HG03280 (cell line): Measurements from ENCODE around the gene TBC1D2.
"Not testable (repeated sequence)": the region's sequence is repeated elsewhere in the genome, so short reads cannot be mapped to it uniquely, and the experiment has no call there.

ENCODE experiments used
- ATAC-seq: cut with Tn5 transposase; IDR thresholded peaks from one replicate; pipeline ENCODE4 v1.9.1; 2021; ENCODE audit warnings: mild to moderate bottlenecking, moderate library complexity; ENCODE audit not compliant: unreplicated experiment

The TBC1D2 gene

DNA sequence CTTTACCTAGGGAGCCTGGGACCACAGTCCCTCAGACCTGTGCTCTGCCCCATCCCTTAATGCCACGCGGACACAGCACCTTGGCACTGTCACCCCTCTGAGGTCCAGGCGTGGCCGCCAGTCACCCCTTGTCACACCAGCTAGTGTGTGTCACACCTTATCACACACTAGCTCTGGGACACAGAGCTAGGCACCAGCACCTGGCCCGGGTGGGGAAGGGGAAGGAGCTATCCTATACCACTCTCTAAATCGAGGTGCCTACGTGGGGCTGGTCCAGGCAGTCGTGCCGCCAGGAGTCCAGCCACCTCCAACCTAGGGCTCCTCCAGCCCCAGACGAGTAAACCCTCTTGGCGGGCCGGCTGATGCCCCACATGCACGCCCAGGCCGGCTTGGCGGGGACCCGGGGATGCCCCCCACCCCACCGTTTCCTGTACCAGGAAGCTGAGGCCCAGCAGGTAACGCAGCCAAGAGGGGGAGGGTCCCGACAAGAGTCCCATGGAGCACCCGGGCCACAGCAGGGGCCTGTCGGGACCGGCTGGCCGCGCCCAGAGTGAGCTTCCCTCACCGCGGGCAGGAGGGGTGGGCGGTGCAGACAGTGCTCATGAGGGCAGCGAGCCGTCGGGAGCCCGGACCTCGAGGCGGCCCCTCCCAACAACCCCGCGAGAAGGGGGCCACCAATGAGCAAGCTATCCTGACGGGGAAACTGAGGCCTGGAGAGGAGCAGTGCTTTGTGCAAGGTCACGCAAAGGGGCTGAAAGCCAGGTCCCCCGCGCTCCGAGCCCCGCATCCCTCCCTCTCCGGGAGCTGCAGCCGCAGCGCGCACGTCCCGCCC lies 63.6 kb downstream of the TBC1D2 start:
- ATAC-seq = peak; percentile 19

DNA sequence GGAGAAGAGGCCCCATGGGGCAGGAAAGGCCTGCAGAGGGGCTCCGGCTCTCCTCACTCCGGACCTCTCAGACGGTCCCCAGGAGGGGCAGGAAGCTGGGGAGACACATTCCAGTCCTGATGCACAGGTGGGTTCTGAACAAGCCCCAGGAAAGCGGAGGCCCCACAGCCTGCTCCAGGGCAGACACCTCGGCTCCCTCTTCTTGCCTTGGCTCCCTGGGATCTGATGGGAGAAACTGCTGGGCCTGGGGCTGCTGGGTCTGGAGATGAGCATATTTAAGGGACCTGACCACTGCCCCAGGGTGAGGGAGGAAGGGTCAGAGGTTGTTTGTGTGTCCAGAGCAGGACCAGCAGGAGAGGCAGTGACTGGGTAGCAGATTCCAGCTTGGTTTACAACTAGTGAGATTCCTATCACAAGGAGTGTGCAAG lies 64.3 kb downstream of the TBC1D2 start:
- no peak for ATAC-seq

DNA sequence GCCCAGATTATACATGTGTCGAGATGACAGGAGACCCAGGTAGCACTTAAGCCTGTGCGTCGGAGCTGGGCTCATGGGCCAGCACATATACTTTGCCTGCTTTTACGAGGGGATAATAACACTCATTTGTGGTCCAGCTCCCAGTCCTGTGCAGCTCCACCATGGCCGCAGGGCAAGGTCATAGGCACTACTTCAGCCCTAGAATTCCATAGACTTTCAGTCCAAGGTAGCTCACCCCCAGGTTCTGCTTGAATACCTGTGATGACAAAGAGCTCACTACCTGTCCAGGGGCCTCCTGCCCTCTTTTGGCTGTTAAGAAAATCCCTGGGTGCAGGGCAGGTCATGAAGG lies 64.7 kb downstream of the TBC1D2 start:
- no peak for ATAC-seq

DNA sequence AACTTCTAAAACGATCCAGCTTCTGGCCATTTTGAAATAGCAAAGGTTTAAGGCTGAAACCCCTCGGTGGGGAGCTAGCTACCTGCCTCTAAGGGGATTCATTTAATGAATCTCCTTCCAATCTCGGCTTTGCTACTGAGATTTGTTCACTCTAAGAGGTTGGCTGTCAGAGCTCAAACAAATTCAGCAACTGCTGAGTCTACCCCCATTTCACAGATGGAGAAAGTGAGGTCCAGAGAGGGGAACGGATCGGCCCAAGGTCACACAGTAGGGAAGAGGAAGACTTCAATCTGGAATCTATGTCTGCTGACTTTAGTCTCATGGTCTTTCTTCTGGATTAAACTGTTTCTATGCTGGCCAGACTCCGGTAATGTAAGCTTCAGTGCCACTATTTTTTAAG lies 66.0 kb downstream of the TBC1D2 start:
- no peak for ATAC-seq

DNA sequence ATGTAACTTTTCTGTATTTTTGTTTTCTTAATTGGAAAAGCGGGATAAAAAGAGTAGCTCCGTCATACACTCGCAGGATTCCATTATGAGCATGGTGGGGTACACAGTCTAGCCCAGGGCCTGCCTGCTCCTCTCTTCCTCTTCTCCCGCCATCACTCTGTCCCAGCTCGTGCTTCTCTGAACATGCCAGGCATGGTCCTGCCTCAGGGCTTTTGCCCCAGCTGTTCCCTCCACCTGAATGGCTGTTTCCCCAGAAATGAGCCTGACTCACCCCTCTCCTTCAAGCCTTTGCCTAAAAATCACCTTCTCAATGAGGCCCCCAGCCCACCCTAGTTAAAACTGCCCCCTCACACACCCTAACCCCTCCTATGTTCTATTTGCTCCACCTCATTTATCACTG lies 67.5 kb downstream of the TBC1D2 start:
- no peak for ATAC-seq

DNA sequence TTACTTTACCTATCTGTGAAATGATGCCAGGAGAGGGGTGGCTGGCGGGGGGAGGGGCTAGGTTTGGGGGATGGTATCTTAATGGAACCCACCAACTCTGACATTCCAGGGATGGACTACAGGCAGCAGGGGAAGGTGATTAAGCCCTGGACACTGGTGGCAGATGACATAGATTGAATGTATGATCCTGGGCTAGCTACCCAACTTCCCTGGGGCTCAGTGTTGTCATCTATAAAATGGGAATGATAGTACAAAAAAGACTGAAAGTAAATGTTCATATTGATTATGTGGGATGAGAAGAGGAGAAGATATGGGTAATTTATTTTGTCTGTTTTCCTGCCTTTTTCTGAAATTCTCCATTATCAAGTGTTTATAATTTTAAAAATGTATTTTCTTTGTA lies 69.2 kb downstream of the TBC1D2 start:
- no peak for ATAC-seq

DNA sequence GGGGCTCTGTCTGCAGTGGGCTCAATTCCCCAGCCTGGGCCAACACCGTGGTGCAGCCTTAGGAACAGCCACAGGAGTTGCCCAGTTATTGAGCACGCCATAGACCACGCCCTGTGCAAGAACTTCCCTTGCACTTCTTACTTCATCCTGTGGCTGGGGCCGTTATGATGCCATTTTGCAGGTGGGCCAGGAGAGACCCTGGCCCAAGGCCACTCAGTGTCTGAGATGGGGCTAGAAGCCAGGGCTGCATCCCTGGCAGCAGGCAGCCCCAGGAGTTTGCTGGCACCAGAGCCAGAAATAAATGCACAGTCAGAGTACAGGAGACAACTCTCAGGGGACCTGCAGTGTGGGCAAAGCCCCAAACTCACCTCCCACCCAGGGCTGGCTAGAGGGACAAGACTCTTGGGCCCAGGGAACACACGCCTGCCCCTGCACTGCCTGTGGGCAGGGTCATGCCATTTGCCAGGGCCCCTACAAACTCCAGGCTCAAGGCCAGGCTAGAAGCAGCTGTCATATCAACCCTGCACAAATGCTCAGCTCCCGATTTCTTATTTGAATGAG lies 69.8 kb downstream of the TBC1D2 start:
- ATAC-seq = no peak

DNA sequence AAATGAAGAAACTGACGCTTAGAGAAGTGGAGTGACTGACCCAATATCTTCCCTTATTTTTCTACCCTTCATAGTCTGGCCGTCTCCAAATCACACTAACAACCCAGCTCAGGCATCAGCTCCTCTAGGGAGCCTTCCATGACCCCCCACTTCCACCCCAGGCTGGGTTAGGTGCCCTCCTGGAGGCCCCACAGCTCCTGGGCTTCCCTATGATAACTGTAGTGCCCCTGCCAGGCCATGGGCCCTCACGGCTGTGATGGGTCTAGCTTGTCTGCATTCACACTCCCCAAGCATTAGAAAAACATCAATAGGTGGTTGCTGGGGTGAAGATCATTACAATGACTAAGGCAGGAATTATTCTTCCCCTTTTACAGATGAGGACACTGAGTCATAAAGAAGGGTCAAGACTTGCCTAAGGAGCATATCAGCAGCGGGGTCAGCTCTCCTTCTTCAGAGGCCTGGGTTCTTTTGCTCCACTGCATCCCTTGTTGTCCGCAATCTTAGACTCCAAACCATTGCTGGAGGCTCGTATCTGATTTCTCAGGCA lies 70.4 kb downstream of the TBC1D2 start:
- no peak for ATAC-seq

DNA sequence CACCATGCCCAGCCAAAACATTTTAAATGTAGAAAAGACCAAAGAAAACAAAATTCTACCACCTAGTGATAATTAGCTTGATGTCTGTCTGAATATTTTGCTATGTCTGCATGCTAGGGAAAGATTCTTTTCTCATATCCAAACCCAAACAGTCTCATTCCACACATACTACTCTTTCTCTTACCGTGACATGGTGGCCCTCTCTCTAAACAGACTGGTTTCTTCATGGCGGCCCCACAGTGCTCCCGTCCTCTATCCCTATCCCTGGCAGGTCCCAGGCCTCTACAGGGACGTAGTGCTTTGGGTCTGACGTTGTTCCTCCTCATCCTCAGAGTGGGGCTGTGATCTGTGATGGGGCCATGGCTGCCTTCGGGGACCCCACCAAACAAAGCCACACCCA lies 71.1 kb downstream of the TBC1D2 start:
- no peak for ATAC-seq

DNA sequence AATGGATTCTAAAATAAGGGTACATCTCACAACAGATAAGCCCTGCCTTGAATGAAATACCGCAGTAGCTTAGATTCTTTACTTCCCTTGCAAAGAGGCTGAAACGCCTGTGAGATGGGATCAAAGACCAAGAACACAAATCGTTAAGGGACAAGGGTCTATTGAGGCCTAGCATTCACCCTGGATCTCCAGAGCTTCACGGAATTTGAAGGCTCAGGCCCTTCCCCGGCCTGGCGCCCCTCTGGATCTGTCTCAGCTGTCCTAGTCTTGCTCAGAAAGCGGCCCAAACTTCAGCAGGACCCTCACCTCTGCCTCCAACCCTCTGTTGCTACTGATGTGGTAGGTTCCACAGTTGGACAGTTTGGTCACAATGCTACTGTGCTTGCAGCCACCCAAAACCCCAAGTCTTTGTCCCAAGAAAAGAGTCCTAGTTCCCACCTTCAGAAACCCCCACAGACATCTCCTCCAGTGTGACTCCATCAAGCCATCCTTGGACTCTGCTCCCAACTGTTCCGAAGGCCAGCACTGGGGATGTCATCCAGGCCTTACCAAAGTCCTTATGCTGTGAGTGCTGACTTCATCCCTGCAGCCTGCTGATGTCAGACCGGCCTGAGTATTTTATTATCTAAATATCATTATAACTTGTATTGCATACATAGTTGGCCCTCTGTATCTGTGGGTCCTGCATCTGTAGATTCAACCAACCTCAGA lies 72.4 kb downstream of the TBC1D2 start:
- ATAC-seq = no peak

DNA sequence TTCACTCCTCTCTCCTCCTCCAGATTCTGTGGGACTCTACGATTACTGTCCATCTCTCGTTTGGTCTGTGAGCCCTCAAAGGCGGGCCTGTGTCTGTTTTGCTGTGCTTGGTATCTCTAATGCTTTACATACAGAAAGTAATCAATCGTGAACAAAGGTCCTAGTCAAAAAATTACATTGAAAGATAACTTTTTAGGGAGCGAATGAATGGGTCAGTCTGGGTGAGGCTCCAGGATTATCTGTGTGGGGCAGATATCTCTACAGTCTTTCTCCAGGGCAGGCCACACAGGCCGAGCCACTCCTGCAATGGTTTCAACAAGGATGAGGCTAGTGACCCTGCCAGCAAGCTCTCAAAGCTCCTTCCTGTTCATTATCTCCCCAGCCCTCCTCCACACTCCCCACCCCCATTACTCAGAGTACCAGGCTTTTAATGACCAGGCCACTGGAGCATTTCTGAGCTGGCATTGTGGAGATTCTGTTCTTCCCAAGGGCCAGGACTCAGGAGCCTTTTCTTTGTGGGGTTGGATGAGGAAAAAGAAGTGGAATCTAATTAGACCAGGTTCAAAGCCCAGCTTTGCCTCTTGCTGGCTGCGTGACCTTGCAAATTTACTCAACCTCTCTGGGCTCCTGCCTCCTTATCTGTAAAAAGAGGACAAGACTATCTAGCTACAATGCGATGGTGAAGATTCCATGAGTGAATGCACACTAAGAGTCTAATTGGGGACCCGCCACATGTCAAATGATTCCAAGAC lies 73.2 kb downstream of the TBC1D2 start:
- no peak for ATAC-seq

DNA sequence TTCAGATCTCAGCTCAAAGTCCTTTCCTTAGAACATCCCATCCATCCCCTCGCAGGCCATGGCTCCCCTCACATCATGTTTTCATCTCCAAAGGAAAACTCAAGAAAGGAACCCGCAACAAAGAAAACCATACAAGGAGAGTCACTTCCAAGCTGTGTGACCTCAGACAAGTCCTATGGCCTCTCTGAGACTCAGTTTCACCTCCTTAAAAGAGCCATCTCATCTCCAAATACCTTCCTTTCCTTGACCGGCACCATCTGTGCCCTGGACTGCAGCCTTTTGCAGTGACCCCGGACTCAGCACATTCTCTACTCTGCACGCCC lies 73.7 kb downstream of the TBC1D2 start:
- no peak for ATAC-seq

DNA sequence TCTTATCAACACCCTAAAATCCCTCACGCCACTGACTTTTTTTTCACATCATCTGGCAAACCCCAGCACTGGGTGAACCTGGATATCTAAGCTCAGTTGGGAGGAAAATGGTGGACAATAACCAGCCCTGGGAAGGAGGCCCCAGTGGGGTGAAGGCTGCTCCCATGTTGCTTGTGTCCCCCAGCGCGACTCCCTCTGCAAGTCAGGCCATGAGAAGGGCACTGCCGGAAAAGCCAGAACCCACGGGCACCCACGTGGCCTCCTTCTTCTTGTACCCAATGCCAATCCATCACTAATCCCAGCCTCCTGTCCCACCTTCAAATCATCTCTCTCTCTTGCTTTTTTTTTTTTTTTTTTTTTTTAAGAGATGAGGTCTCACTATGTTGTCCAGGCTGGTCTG lies 74.5 kb downstream of the TBC1D2 start:
- ATAC-seq = no peak

DNA sequence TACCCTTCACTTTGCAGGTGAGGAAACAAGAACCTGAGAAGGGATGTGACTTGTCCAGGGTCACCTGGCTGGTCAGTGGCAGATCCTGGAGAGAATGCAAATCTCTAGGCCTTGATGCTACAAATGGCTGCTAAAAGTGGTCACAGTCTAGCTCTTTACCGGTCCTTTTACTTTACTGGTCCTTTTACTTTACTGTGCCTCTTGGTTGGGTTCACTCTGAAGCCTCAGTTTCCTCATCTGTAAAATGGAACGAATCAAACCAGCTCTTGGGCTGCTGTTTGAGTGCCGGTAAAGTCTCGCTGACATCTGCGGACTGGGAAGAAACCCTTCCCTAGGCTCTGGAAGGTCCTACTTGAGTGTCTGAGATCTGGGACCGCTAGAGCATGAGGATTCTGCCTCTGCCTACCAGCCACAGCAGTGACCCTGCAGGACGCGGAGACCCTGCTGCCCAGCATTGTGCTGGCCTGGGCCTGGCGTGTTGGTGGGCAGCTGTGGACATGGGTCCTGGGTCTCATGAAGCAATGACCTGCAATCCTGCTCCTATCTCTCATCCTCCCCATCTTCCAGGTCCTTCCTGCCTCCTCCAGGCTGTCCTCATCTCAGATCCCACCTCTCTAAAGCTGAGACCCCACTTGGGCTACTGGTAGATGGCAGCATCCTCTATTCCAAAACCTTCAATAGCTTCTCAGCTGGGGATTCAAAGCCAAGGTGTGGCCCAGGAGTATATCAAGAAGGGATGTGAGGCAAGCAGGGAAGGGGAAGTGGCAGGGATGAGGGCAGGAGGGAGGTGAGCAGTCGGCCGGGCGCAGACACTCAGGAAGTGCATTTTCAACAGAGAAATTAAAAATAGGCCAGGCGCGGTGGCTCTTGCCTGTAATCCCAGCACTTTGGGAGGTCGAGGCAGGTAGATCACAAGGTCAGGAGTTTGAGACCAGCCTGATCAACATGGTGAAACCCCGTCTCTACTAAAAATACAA lies 76.3 kb downstream of the TBC1D2 start:
- no peak for ATAC-seq

DNA sequence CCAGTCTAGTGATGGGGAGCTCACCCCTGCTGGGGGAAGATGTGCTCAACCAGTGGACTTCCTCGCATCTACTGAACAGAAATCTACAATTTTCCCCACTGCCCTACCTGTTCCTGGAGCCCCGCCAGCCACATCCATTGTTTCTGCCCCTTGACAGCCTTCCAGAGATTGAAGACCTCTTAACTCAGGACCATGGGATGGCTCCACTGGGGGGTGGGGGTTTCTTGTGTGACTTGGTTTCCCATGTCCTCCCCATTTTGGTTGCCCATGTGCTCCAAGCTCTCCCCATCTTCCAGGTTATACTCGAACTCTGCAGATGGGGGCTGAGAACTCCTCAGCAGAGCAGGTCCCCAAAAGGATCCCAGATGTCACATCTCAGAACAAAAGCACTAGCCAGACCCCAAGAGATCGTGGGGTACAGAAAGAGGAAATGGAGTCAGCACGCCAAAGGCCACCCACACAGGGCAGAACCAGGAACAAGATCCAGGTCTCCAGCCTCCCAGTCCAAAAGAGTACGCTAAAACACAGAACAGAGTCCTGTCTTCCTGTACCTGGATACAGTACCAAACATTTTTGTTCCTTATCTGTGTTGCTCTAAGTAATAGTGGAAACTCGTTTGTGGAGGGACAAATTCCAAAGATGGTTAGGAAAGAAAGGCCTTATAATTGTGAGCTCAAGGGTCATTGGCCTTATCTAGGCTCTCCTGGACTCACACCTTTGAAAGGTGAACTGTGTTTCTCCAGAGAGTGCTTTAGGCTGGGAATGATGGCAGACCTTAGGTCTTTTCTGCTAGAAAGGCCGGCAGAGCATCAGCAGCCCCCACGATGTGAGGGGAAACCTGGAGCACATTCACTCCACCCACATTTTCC lies 78.8 kb downstream of the TBC1D2 start:
- no peak for ATAC-seq

DNA sequence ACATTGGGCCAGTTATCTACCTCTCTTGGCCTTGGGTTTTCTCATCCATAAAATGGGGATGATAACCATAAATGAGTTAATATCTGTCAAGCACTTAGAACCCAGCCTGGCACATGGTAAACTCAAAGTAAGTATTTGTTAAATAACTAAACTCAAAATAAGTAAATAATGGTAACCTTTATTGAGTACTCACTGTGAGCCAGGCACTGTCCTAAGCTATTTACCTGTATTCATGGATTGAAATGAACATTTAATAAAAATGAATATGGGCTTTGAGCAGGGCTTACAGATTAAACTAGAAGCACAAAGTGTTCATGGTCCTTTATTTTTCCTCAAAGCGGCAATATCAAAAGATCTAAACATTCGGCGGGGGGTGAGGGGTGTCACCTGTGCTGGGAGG lies 79.7 kb downstream of the TBC1D2 start:
- no peak for ATAC-seq

DNA sequence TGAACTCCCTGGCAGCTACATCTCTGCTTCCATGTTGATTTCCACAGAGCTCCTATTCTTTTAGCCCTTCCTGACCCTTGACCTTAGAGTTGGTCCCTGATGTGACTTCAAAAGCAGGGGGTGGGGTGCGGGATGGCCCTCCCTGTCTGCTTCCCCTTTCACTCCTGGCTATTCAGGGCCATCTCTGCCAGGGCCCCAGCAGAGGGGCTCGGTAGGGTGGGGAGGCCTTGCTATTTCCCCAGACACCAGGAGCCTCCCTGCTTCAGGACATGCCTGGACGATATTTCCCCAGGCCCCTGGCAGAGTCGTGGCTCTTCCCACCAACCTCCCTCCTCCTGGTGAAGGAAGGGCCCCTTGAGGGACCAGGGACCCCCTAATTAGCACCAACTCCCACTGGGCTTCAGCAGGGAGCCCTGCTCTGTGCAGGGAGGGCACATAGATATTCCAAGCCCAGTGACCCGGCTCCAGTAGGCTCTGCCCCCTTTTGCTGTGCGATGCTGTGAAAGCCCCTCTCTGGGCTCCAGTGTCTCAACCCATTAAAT lies 80.3 kb downstream of the TBC1D2 start:
- no peak for ATAC-seq

DNA sequence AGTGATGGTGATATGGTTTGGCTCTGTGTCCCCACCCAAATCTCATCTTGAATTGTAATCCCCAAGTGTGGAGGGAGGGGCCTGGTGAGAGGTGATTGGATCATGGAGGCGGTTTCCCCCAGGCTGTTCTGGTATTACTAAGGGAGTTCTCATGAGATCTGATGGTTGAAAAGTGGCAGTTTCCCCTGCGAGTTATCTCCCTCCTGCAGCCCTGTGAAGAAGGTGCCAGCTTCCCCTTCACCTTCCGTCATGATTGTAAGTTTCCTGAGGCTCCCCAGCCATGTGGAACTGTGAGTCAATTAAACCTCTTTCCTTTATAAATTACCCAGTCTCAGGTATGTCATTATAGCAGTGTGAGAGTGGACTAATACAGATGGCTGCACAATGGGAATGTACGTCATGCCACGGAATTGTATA lies 80.9 kb downstream of the TBC1D2 start:
- ATAC-seq = not testable (repeated sequence)

DNA sequence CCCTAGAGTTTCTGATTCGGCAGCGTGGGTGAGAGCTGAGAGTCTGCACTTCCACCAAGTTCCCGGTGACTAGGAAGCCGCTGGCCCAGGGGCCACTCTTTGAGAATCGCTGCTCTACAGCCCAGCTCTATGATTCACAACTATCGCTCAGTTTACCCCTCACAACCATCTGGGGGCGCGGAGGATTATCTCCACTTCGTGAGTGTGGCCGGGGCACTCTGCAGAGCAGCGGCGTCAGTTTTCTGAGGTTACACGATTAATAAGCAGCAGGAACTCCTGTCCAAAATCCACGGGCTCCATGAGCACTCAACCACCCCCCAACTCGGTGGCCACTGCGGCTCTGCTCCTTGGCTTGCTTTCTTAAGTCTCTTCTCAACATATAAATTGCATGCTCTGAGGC lies 82.3 kb downstream of the TBC1D2 start:
- ATAC-seq = no peak
